ENCODE results near the gene UCN3.

DNA sequence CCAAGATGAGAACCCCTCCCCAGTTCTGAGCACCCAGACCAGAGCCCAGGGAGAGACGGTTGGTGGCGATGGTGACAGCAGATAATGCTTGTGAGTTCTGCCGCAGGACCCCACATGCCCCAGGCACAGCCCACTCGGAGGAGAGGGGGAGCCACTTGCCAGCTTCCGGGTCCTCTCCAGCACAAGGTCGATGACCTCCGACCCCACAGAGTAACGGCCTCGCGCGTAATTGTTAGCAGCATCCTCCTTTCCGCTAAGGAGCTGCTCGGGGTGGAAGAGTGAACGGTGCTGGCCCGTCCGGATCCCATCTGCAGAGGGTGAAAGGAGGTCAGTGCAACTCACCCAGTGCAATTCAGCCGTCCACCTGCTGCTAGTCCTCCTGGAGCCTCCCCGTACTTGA lies 30.4 kb downstream of the UCN3 start:
- TF ChIP-seq CTCF (IDR thresholded peaks at IDR 0.05 in 2 of 3, conservative IDR thresholded peaks at IDR 0.05 in 1 of 3; ENCODE audit: control insufficient read depth in 2 of 3, extremely low read depth in 1 of 3, insufficient read depth in 1 of 3, low read depth in 3 of 3, low read length in 3 of 3) = no peak
- no peak for TF ChIP-seq ZNF274 (IDR thresholded peaks at IDR 0.05; ENCODE audit: insufficient read depth, insufficient read length)

Measured in GM12878 (cell line).